GM18861 (cell line): Measurements from ENCODE around the gene LIPC.

Experiments
- ATAC-seq: cut with Tn5 transposase; IDR thresholded peaks from one replicate; pipeline ENCODE4 v1.9.1; 2021; ENCODE audit not compliant: unreplicated experiment

LIPC gene

GRCh38 chr15:58431221-58432149, at the start of gene LIPC:
Gene LIPC (plus strand): TSS chr15:58431991. CDS start chr15:58432033, 42 bp downstream.
- ATAC-seq: no peak

GRCh38 chr15:58383876-58384275, 47.9 kb upstream of the LIPC start:
- no peak for ATAC-seq

GRCh38 chr15:58384667-58385066, 47.1 kb upstream of the LIPC start:
- ATAC-seq: no peak

- no peak for ATAC-seq
These were observed 45.7 kb upstream of the LIPC start for GRCh38 chr15:58386081-58386480.

- no peak for ATAC-seq
These were observed 45.1 kb upstream of the LIPC start for GRCh38 chr15:58386641-58387040.

- ATAC-seq: no peak
These were observed 44.7 kb upstream of the LIPC start for GRCh38 chr15:58387130-58387529.

- no peak for ATAC-seq
These were observed 43.6 kb upstream of the LIPC start for GRCh38 chr15:58388211-58388610.

GRCh38 chr15:58390118-58390517, 41.7 kb upstream of the LIPC start:
- no peak for ATAC-seq

- ATAC-seq: no peak
These were observed 41.1 kb upstream of the LIPC start for GRCh38 chr15:58390655-58391054.

GRCh38 chr15:58391088-58391487, 40.7 kb upstream of the LIPC start:
- ATAC-seq: no peak

- no peak for ATAC-seq
These were observed 39.6 kb upstream of the LIPC start for GRCh38 chr15:58392141-58392540.

GRCh38 chr15:58392611-58393161, 39.1 kb upstream of the LIPC start:
- ATAC-seq: no peak

- no peak for ATAC-seq
These were observed 38.5 kb upstream of the LIPC start for GRCh38 chr15:58393241-58393662.

GRCh38 chr15:58396181-58396580, 35.6 kb upstream of the LIPC start:
- no peak for ATAC-seq

GRCh38 chr15:58398071-58398470, 33.7 kb upstream of the LIPC start:
- no peak for ATAC-seq

GRCh38 chr15:58398643-58399042, 33.1 kb upstream of the LIPC start:
- no peak for ATAC-seq

GRCh38 chr15:58399739-58400138, 32.1 kb upstream of the LIPC start:
- ATAC-seq: no peak

GRCh38 chr15:58401276-58401675, 30.5 kb upstream of the LIPC start:
- no peak for ATAC-seq

- ATAC-seq: no peak
These were observed 29.7 kb upstream of the LIPC start for GRCh38 chr15:58401991-58402649.

- ATAC-seq: no peak
These were observed 28.2 kb upstream of the LIPC start for GRCh38 chr15:58403581-58403980.

- no peak for ATAC-seq
These were observed 27.8 kb upstream of the LIPC start for GRCh38 chr15:58404020-58404419.

- no peak for ATAC-seq
These were observed 27.1 kb upstream of the LIPC start for GRCh38 chr15:58404722-58405121.
